Psoas muscle (tissue), 8 donors: ENCODE data around the gene ADGRF4. TPM values are rescaled to one million over a fixed set of nuclear protein-coding genes. Genes with fewer than 3 reads are reported as not detected.

Experiments
- ATAC-seq, 4 donors: fragments of 200-7000 bp; cut with Tn5 transposase; one replicate each; pipeline ENCODE4 v1.9.1; 2020; ENCODE audit warnings: moderate library complexity in 3 of 4, mild to moderate bottlenecking in 2 of 4
- DNase-seq, 2 donors: peaks; one replicate each; pipeline ENCODE4 v3.0.0-alpha.2; 2020
- H3K27ac ChIP-seq: fragments of 200-600 bp; one replicate; pipeline ENCODE4 v1.8.0; 2022
- H3K27me3 ChIP-seq, 3 donors: fragments of 200-600 bp in 1 of 3; one replicate each; pipeline versions ENCODE4 v1.6.1 to v1.8.0; 2013 to 2022; ENCODE audit warnings: low read length in 2 of 3, mild to moderate bottlenecking in 2 of 3, moderate library complexity in 1 of 3; ENCODE audit not compliant: insufficient read depth in 3 of 3
- H3K36me3 ChIP-seq, 2 donors: fragments of 200-600 bp in 1 of 2; one replicate each; pipeline versions ENCODE4 v1.6.1 to v1.8.0; 2013 to 2022; ENCODE audit warnings: low read depth in 1 of 2, mild to moderate bottlenecking in 1 of 2, moderate library complexity in 1 of 2; ENCODE audit not compliant: insufficient read depth in 1 of 2
- H3K4me1 ChIP-seq: fragments of 200-600 bp; one replicate; pipeline ENCODE4 v1.8.0; 2022
- H3K4me3 ChIP-seq: fragments of 200-600 bp; one replicate; pipeline ENCODE4 v1.8.0; 2022; ENCODE audit warnings: mild to moderate bottlenecking
- H3K9me3 ChIP-seq: fragments of 200-600 bp; one replicate; pipeline ENCODE4 v1.8.0; 2022
- WGBS, 3 donors: extraction: QIAGEN DNeasy Blood & Tissue Kit; methylation state at CpG; one replicate each; pipeline versions ENCODE4 v1.1.6 to v1.1.7; 2013; 5-methylcytosine and 5-hydroxymethylcytosine counted together
- intact Hi-C, 2 donors: fragments of 100-400 bp; cut with DNase I; formaldehyde crosslinking; loops; one replicate each; pipeline versions ENCODE4 v1.11.0 to v1.14.2; 2022
- polyA plus RNA-seq, 3 donors: library from polyadenylated mRNA; stranded (reverse); fragments of 200-250 nt; gene quantifications; one replicate each; pipeline ENCODE4 v1.2.3, GENCODE V29; 2013
- total RNA-seq, 4 donors: library from RNA; stranded (reverse); fragmentation: NEBNext Ultra II Directional in 2 of 4; extraction: Animal tissue kit (Norgen Biotek cat#: 25700) in 2 of 4; gene quantifications; one replicate each; pipeline versions ENCODE4 v1.2.1 to v1.2.4, GENCODE V29; 2021 to 2023
- TF ChIP-seq, protein P1 (sequence below): fragments of 200-600 bp; IDR thresholded peaks from one replicate; pipeline ENCODE4 v1.8.0; 2022; ENCODE audit warnings: antibody characterized with exemption
- donor health status: healthy with polysubstance abuse.
- donor health status: DM: no; HTN: no; CAD: no; lungs with moderate emphysema.
- donor health status: Bipolar disorder and iron deficiency.
- donor health status: healthy.
- donor health status: DM: yes; HTN: yes; CAD: no.
- donor health status: DM: no; HTN: no; CAD: no.
- donor health status: DM: no; HTN: no; CAD: no.
- donor health status: DM: yes; HTN: yes; CAD: no.

The ADGRF4 gene
- total and polyA plus RNA-seq, 7 donors: 0.03 to 0.18 TPM; not detected in 5

DNA sequence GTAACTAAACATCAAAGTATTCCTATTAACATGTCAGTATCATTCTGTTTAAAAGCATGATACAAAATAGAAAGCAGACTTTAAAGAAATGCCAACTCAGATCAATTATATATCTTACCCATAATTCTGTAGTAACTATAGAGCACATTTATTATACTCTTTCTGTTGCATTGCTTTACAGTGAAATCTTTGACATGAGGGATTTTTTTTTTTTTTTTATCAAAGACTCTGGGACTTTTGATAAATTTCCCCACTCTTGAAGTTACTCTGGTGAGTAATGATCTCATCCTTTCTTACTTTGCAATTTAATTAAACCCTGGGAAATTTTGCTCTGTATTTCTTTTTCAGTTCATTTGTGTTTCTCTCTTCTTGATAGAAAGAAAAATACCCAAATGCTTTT, 17.4 kb downstream of the ADGRF4 start:
- no peaks in the 10 kb centered on the region for H3K9me3 ChIP-seq
- no peaks in the 10 kb centered on the region for H3K36me3 ChIP-seq
- H3K27me3 ChIP-seq: no peaks in the 10 kb centered on the region
- H3K4me1 ChIP-seq: peaks cover 2% of the 10 kb centered on the region
- no peak overlapping the region for H3K4me3 ChIP-seq
- TF ChIP-seq, protein P1, sequence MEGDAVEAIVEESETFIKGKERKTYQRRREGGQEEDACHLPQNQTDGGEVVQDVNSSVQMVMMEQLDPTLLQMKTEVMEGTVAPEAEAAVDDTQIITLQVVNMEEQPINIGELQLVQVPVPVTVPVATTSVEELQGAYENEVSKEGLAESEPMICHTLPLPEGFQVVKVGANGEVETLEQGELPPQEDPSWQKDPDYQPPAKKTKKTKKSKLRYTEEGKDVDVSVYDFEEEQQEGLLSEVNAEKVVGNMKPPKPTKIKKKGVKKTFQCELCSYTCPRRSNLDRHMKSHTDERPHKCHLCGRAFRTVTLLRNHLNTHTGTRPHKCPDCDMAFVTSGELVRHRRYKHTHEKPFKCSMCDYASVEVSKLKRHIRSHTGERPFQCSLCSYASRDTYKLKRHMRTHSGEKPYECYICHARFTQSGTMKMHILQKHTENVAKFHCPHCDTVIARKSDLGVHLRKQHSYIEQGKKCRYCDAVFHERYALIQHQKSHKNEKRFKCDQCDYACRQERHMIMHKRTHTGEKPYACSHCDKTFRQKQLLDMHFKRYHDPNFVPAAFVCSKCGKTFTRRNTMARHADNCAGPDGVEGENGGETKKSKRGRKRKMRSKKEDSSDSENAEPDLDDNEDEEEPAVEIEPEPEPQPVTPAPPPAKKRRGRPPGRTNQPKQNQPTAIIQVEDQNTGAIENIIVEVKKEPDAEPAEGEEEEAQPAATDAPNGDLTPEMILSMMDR: no peak
- no peak for ATAC-seq
- no peak overlapping the region for H3K27ac ChIP-seq
- DNase-seq: no peak
- intact Hi-C loops: no loop called here

GRCh38 chr6:47716207-47716606, 17.8 kb downstream of the ADGRF4 start:
- ATAC-seq: no peak
- no peak for DNase-seq
- Histone ChIP-seq H3K9me3 (no peaks in the 10 kb centered on the region), H3K27me3 (no peaks in the 10 kb centered on the region), H3K27ac (no peak overlapping the region), H3K36me3 (no peaks in the 10 kb centered on the region), H3K4me1 (peaks cover 2% of the 10 kb centered on the region), H3K4me3 (no peak overlapping the region)
- intact Hi-C loops: no loop called here
- TF ChIP-seq, protein P1: no peak
- 61 to 76% (median 70%) methylated on average over 2 of the region's 2 CpGs for WGBS, 3 donors

GRCh38 chr6:47718571-47718970, 20.2 kb downstream of the ADGRF4 start:
- no peaks in the 10 kb centered on the region for H3K9me3 ChIP-seq
- H3K27ac ChIP-seq: no peak overlapping the region
- no peak overlapping the region for H3K4me3 ChIP-seq
- 0% methylated on average over 1 of the region's 1 CpG for WGBS, 3 donors
- no peak for ATAC-seq
- intact Hi-C loops: no loop called here
- H3K27me3 ChIP-seq: no peaks in the 10 kb centered on the region
- no peak for DNase-seq
- TF ChIP-seq, protein P1: no peak
- no peaks in the 10 kb centered on the region for H3K36me3 ChIP-seq
- peaks cover 2% of the 10 kb centered on the region for H3K4me1 ChIP-seq

GRCh38 chr6:47721189-47721588, 22.8 kb downstream of the ADGRF4 start:
- no peak for DNase-seq
- 52 to 61% (median 54%) methylated on average over 4 of the region's 4 CpGs for WGBS, 3 donors
- TF ChIP-seq, protein P1: no peak
- Histone ChIP-seq H3K4me3 (no peak overlapping the region), H3K4me1 (no peaks in the 10 kb centered on the region), H3K36me3 (no peaks in the 10 kb centered on the region), H3K27me3 (no peaks in the 10 kb centered on the region), H3K27ac (no peak overlapping the region), H3K9me3 (no peaks in the 10 kb centered on the region)
- intact Hi-C loops: no loop called here
- no peak for ATAC-seq

DNA sequence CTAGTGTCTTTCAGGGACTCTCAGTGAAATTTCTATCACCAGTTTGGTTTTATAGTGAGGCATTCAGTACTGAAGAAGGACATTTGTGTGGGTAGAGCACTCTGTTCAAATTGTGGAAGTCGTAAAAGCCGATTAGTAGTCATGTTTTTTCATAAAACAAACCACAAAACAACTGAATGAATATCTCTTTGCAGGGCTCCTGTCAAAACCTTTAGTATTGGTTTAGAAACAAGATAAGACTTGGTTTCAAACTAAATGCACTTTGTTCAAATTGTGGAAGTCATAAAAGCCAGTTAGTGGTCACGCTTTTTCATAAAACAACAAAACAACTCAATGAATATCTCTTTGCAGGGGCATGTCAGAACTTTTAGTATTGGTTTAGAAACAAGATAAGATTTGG, 23.8 kb downstream of the ADGRF4 start:
- no peaks in the 10 kb centered on the region for H3K36me3 ChIP-seq
- no peak for ATAC-seq
- intact Hi-C loops: no loop called here
- H3K9me3 ChIP-seq: no peaks in the 10 kb centered on the region
- no peaks in the 10 kb centered on the region for H3K27me3 ChIP-seq
- WGBS, 3 donors: 64 to 79% (median 71%) methylated on average over 3 of the region's 3 CpGs
- DNase-seq: no peak
- no peak overlapping the region for H3K27ac ChIP-seq
- H3K4me3 ChIP-seq: no peak overlapping the region
- no peaks in the 10 kb centered on the region for H3K4me1 ChIP-seq
- TF ChIP-seq, protein P1: no peak
